SU-DHL-6 (cell line): ENCODE measurements around the gene VWF.

ENCODE experiments used
- H2AFZ ChIP-seq: fragments of 200-600 bp; sonication (generic); 2 replicates; pipeline ENCODE4 v1.6.1; 2014; ENCODE audit warnings: low read depth, mild to moderate bottlenecking, moderate library complexity, mixed read lengths, antibody characterized with exemption, low read length; ENCODE audit not compliant: severe bottlenecking
- H3F3A ChIP-seq: fragments of 200-600 bp; shearing (Covaris generic); 2 replicates; pipeline ENCODE4 v1.6.0; 2016; ENCODE audit warnings: antibody characterized with exemption, mild to moderate bottlenecking; ENCODE audit not compliant: insufficient read depth
- H3K27ac ChIP-seq: fragments of 200-600 bp; sonication (generic); 2 replicates; pipeline ENCODE4 v1.5.1; 2016; ENCODE audit warnings: low read depth, mild to moderate bottlenecking, low read length, moderate library complexity, mixed read lengths
- H3K27me3 ChIP-seq: fragments of 200-600 bp; sonication (generic), shearing (Covaris generic); 2 replicates; pipeline ENCODE4 v1.6.0; 2014; ENCODE audit warnings: mild to moderate bottlenecking, low read length
- H3K36me3 ChIP-seq: fragments of 200-600 bp; sonication (generic); 2 replicates; pipeline ENCODE4 v1.6.1; 2014; ENCODE audit warnings: mild to moderate bottlenecking, low read length, mixed read lengths
- H3K4me2 ChIP-seq: fragments of 300-600, 200-600 bp; shearing (Covaris generic), sonication (generic); 2 replicates; pipeline ENCODE4 v1.6.0; 2014; ENCODE audit warnings: low read length, low read depth, mild to moderate bottlenecking; ENCODE audit not compliant: poor library complexity, severe bottlenecking
- H3K4me3 ChIP-seq: fragments of 200-600 bp; sonication (generic); 2 replicates; pipeline ENCODE4 v1.5.1; 2014; ENCODE audit warnings: antibody characterized with exemption, low read length, mild to moderate bottlenecking, mixed read lengths; ENCODE audit not compliant: insufficient read depth, poor library complexity, severe bottlenecking
- H3K79me2 ChIP-seq: fragments of 200-600 bp; sonication (generic); 2 replicates; pipeline ENCODE4 v1.6.1; 2014; ENCODE audit warnings: mild to moderate bottlenecking, low read length, moderate library complexity; ENCODE audit not compliant: insufficient read depth
- H3K9ac ChIP-seq: fragments of 200-600 bp; sonication (generic); 2 replicates; pipeline ENCODE4 v1.7.0; 2014; ENCODE audit warnings: mild to moderate bottlenecking, low read length
- H3K9me2 ChIP-seq: fragments of 200-600 bp; sonication (generic); replicated peaks from 2 replicates; pipeline ENCODE4 v1.6.1; 2014; ENCODE audit warnings: low read length; ENCODE audit not compliant: insufficient read depth
- H3K9me3 ChIP-seq: fragments of 200-600 bp; sonication (generic); 2 replicates; pipeline ENCODE4 v1.6.1; 2014; ENCODE audit warnings: low read length, mixed read lengths; ENCODE audit not compliant: insufficient read depth
- H4K20me1 ChIP-seq: fragments of 200-600 bp; sonication (generic); 2 replicates; pipeline ENCODE4 v1.6.1; 2014; ENCODE audit warnings: low read depth, mild to moderate bottlenecking, antibody characterized with exemption, low read length, moderate library complexity, mixed read lengths
- EZH2phosphoT487 ChIP-seq: fragments of 200-600 bp; sonication (generic), shearing (Covaris generic); conservative IDR thresholded peaks from 2 replicates; pipeline ENCODE4 v1.6.1; 2018; ENCODE audit warnings: mild to moderate bottlenecking, antibody characterized with exemption, low read length, moderate library complexity, mixed read lengths
- TF ChIP-seq, protein P1 (sequence below): fragments of 200-600 bp; sonication (generic); IDR thresholded peaks from one replicate; pipeline ENCODE4 v1.5.1; 2017; ENCODE audit warnings: antibody characterized with exemption, mild to moderate bottlenecking, low read length, moderate library complexity; ENCODE audit not compliant: insufficient read depth, poor library complexity, severe bottlenecking

VWF gene

GRCh38 chr12:6171409-6172015 is 47.0 kb upstream of the VWF start:
- H3K79me2 ChIP-seq = no peaks in the 10 kb centered on the region
- no peak overlapping the region for H2AFZ ChIP-seq
- no peaks in the 10 kb centered on the region for H3K9me2 ChIP-seq
- no peak overlapping the region for H3K27ac ChIP-seq
- H3K4me2 ChIP-seq = no peak overlapping the region
- H4K20me1 ChIP-seq = no peaks in the 10 kb centered on the region
- H3K36me3 ChIP-seq = no peaks in the 10 kb centered on the region
- H3F3A ChIP-seq = no peaks in the 10 kb centered on the region
- H3K9ac ChIP-seq = no peak overlapping the region
- no peaks in the 10 kb centered on the region for H3K9me3 ChIP-seq
- H3K4me3 ChIP-seq = no peak overlapping the region
- no peaks in the 10 kb centered on the region for H3K27me3 ChIP-seq
- TF ChIP-seq, protein P1, sequence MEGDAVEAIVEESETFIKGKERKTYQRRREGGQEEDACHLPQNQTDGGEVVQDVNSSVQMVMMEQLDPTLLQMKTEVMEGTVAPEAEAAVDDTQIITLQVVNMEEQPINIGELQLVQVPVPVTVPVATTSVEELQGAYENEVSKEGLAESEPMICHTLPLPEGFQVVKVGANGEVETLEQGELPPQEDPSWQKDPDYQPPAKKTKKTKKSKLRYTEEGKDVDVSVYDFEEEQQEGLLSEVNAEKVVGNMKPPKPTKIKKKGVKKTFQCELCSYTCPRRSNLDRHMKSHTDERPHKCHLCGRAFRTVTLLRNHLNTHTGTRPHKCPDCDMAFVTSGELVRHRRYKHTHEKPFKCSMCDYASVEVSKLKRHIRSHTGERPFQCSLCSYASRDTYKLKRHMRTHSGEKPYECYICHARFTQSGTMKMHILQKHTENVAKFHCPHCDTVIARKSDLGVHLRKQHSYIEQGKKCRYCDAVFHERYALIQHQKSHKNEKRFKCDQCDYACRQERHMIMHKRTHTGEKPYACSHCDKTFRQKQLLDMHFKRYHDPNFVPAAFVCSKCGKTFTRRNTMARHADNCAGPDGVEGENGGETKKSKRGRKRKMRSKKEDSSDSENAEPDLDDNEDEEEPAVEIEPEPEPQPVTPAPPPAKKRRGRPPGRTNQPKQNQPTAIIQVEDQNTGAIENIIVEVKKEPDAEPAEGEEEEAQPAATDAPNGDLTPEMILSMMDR = no peak
- no peak for TF ChIP-seq EZH2phosphoT487

DNA sequence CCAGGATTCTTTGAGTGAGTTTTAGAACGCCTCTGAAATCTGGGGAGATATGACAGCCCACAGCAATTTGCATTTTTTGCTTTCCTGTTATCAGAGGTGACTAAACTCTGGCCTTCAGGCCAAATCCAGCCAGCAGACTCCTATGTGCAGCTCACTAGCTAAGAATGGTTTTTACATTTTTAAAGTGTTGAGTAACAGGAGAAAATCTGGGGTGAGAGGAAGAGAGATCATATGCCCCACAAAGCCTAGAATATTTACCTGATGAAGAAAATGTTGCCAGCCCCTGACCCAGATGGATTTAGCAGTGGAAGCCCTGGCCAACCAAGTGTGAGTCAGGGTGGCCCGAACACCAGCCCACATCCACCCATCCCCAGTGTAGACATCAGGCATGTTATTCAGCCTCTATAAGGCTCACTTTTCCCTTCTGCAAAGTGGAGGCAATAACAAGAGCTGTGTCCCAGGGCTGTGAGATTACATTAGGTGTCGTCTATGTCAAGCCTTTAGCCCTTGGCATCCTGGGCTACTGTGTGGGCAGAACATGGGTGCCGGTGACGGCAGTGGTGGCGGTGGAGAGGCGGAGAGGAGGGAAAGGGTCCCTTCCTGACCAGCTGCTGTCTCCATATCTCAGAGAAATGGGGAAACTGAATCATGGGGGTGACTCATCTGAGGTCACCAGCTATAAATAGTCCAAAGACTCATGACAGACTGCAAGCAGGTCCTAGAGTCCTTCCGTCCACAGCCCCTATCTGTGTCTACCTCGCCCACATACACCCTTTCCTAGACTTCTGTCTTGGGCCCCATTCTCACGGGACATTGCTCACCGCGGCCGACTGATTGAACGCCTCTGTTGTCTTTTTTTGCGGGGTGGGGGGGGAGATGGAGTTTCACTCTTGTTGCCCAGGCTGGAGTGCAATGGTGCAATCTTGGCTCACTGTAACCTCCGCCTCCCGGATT is 43.1 kb upstream of the VWF start:
- H3K27ac ChIP-seq = no peak overlapping the region

DNA sequence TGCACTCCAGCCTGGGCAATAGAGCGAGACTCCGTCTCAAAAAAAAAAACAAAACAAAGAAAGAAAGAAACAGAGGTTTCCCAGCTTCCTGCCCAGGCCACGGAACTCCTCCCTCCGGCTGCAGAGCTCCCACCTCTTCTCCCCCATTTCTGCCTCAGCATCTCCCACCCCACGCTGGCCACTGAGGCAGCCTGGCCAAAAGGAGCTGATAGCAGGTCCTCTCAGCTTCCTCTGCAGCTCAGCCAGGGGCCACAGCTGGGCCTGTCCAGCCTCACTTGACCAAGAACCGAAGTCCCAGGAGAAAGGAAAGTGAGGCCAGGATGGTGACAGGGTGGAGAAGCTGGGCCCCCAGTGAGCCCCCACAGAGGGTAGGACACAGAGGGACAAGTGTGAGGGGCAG is 42.3 kb upstream of the VWF start:
- Histone ChIP-seq H3K9me3 (no peaks in the 10 kb centered on the region), H4K20me1 (no peaks in the 10 kb centered on the region), H3K4me3 (no peak overlapping the region), H3K27me3 (no peaks in the 10 kb centered on the region), H3K36me3 (no peaks in the 10 kb centered on the region), H3F3A (no peaks in the 10 kb centered on the region), H3K9ac (no peak overlapping the region), H3K27ac (no peak overlapping the region), H2AFZ (no peak overlapping the region), H3K79me2 (no peaks in the 10 kb centered on the region), H3K4me2 (no peak overlapping the region), H3K9me2 (no peaks in the 10 kb centered on the region)
- TF ChIP-seq, protein P1 = no peak
- TF ChIP-seq EZH2phosphoT487 = no peak

More for the DNA sequence above, 43.1 kb upstream of the VWF start:
- Histone ChIP-seq H3K4me3 (no peak overlapping the region), H3K9ac (no peak overlapping the region), H2AFZ (no peak overlapping the region), H4K20me1 (no peaks in the 10 kb centered on the region), H3K9me3 (no peaks in the 10 kb centered on the region), H3K27me3 (no peaks in the 10 kb centered on the region), H3K79me2 (no peaks in the 10 kb centered on the region), H3K9me2 (no peaks in the 10 kb centered on the region), H3F3A (no peaks in the 10 kb centered on the region), H3K4me2 (no peak overlapping the region), H3K36me3 (no peaks in the 10 kb centered on the region)
- TF ChIP-seq, protein P1 = no peak
- TF ChIP-seq EZH2phosphoT487 = no peak
